HCT116 (cell line): Measurements from ENCODE around the gene LIMK2.

Experiments
- ATF3 ChIP-seq: IDR thresholded peaks from 2 replicates; pipeline ENCODE4 v1.6.1; 2012
- EGR1 ChIP-seq: IDR thresholded peaks from 2 replicates; pipeline ENCODE4 v1.6.1; 2012; ENCODE audit warnings: low read depth
- EZH2 ChIP-seq: fragments of 200-600 bp; sonication (generic); IDR thresholded peaks from 2 replicates; pipeline ENCODE4 v1.6.1; 2017; ENCODE audit warnings: antibody characterized with exemption, mixed run types
- POLR2A ChIP-seq: IDR thresholded peaks from 2 replicates; pipeline ENCODE4 v1.7.0; 2011; ENCODE audit warnings: borderline replicate concordance; ENCODE audit not compliant: insufficient read depth, insufficient read length; ENCODE audit errors: extremely low read depth
- POLR2AphosphoS5 ChIP-seq: IDR thresholded peaks from 2 replicates; pipeline ENCODE4 v1.6.1; 2011; ENCODE audit warnings: mild to moderate bottlenecking, low read depth, low read length, moderate library complexity
- RAD21 ChIP-seq: IDR thresholded peaks from 2 replicates; pipeline ENCODE4 v1.6.1; 2012; ENCODE audit warnings: low read depth, mild to moderate bottlenecking
- REST ChIP-seq: IDR thresholded peaks from 2 replicates; pipeline ENCODE4 v1.6.1; 2012; ENCODE audit warnings: low read depth
- TCF7L2 ChIP-seq: IDR thresholded peaks from 2 replicates; pipeline ENCODE4 v1.7.0; 2011; ENCODE audit warnings: borderline replicate concordance, inconsistent platforms; ENCODE audit not compliant: insufficient read depth, insufficient read length; ENCODE audit errors: extremely low read depth
- ZFX ChIP-seq: fragments of 450-650 bp; IDR thresholded peaks from 2 replicates; pipeline ENCODE4 v1.6.1; 2017
- TF ChIP-seq, protein P1 (sequence below), 3 experiments: fragments of 200-600 bp in 1 of 3; sonication (generic) in 1 of 3; IDR thresholded peaks in 2 of 3; conservative IDR thresholded peaks in 1 of 3; 2 replicates each; pipeline ENCODE4 v1.5.1; 2012 to 2017; ENCODE audit warnings: low read depth in 2 of 3, low read length in 2 of 3, antibody characterized with exemption in 1 of 3, borderline replicate concordance in 1 of 3, control low read depth in 1 of 3, mild to moderate bottlenecking in 1 of 3, mixed read lengths in 1 of 3, mixed run types in 1 of 3, moderate library complexity in 1 of 3; ENCODE audit not compliant: insufficient read depth in 1 of 3

- TF ChIP-seq EGR1 (no peak), TCF7L2 (no peak), POLR2AphosphoS5 (no peak), REST (no peak), POLR2A (no peak), ATF3 (no peak), EZH2 (no peak), ZFX (no peak), RAD21 (no peak)
- TF ChIP-seq, protein P1, sequence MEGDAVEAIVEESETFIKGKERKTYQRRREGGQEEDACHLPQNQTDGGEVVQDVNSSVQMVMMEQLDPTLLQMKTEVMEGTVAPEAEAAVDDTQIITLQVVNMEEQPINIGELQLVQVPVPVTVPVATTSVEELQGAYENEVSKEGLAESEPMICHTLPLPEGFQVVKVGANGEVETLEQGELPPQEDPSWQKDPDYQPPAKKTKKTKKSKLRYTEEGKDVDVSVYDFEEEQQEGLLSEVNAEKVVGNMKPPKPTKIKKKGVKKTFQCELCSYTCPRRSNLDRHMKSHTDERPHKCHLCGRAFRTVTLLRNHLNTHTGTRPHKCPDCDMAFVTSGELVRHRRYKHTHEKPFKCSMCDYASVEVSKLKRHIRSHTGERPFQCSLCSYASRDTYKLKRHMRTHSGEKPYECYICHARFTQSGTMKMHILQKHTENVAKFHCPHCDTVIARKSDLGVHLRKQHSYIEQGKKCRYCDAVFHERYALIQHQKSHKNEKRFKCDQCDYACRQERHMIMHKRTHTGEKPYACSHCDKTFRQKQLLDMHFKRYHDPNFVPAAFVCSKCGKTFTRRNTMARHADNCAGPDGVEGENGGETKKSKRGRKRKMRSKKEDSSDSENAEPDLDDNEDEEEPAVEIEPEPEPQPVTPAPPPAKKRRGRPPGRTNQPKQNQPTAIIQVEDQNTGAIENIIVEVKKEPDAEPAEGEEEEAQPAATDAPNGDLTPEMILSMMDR (IDR thresholded peaks at IDR 0.05 in 2 of 3, conservative IDR thresholded peaks at IDR 0.05 in 1 of 3; ENCODE audit: borderline replicate concordance in 1 of 3, insufficient read depth in 1 of 3, low read depth in 2 of 3, low read length in 2 of 3), result no peak
Measured at GRCh38 chr22:31248138-31248745, 36.1 kb downstream of the LIMK2 start.
